HCT116 (cell line): Measurements from ENCODE around the gene TADA2B. TPM values are rescaled to one million over a fixed set of nuclear protein-coding genes. Genes with fewer than 3 reads are reported as not detected.

Source experiments
- ATAC-seq: fragments of 200-7000 bp; cut with Tn5 transposase; 2 replicates; pipeline ENCODE4 v1.9.1; 2020; ENCODE audit warnings: mild to moderate bottlenecking, moderate library complexity
- BruUV-seq: library from RNA; stranded (reverse); fragments of 400-500 nt; replicated peaks from 2 replicates; lab custom pipeline; 2021; lab: Mats Ljungman, UMichigan
- CTCF ChIA-PET: fragments of 300-600 bp; sonication (Branson Sonifier 250); formaldehyde crosslinking; loops from one replicate; lab custom pipeline; 2021; ENCODE audit warnings: antibody characterized with exemption; lab: Charles Lee
- POLR2A ChIA-PET: fragments of 300-600, 350-600 bp; sonication (Branson Sonifier 250); formaldehyde crosslinking; loops from one replicate; lab custom pipeline; 2021; ENCODE audit warnings: antibody characterized with exemption; lab: Charles Lee
- RAD21 ChIA-PET, 2 experiments: fragments of 300-600 bp; sonication (Branson Sonifier 250); formaldehyde crosslinking; loops; one replicate each; lab custom pipeline; 2023; ENCODE audit warnings: low total read pairs in 2 of 2; ENCODE audit not compliant: uncharacterized antibody in 2 of 2, unreplicated experiment in 2 of 2, low non-redundant PET in 1 of 2; lab: Charles Lee
- DNase-seq: peaks from one replicate; pipeline ENCODE4 v3.0.0-alpha.2; 2010; ENCODE audit warnings: low read depth, low spot score
- H2AFZ ChIP-seq: fragments of 200-600 bp; shearing (Covaris generic), sonication (generic); 2 replicates; pipeline ENCODE4 v1.6.1; 2017; ENCODE audit warnings: low read depth, mixed run types, mixed read lengths, antibody characterized with exemption, low read length; ENCODE audit not compliant: poor library complexity, severe bottlenecking
- H3K27ac ChIP-seq: 2 replicates; pipeline ENCODE4 v1.5.1; 2012; ENCODE audit warnings: low read depth, low read length
- H3K27me3 ChIP-seq: fragments of 200-600 bp; sonication (generic); 2 replicates; pipeline ENCODE4 v1.6.1; 2016; ENCODE audit warnings: mixed run types, low read length, mixed read lengths; ENCODE audit not compliant: insufficient read depth
- H3K36me3 ChIP-seq, 2 experiments: fragments of 200-500 bp in 1 of 2; fragments of 200-600 bp in 1 of 2; sonication (Bioruptor generic) in 1 of 2; sonication (generic) in 1 of 2; 2 replicates each; pipeline versions ENCODE4 v1.5.1 to v1.6.1; 2014 to 2016; ENCODE audit warnings: low read length in 2 of 2, inconsistent platforms in 1 of 2, mixed read lengths in 1 of 2, mixed run types in 1 of 2; ENCODE audit not compliant: insufficient read depth in 2 of 2, control insufficient read depth in 1 of 2
- H3K4me1 ChIP-seq, 2 experiments: fragments of 200-600 bp in 1 of 2; sonication (generic) in 1 of 2; 2 replicates each; pipeline versions ENCODE4 v1.5.1 to v1.6.1; 2012 to 2017; ENCODE audit warnings: low read length in 2 of 2, inconsistent platforms in 1 of 2, mild to moderate bottlenecking in 1 of 2, mixed read lengths in 1 of 2, mixed run types in 1 of 2, moderate library complexity in 1 of 2; ENCODE audit not compliant: insufficient read depth in 2 of 2, control insufficient read depth in 1 of 2
- H3K4me2 ChIP-seq: fragments of 200-600 bp; sonication (generic); 2 replicates; pipeline ENCODE4 v1.6.1; 2017; ENCODE audit warnings: mixed run types, low read length, mixed read lengths
- H3K4me3 ChIP-seq, 2 experiments: fragments of 200-600 bp in 1 of 2; sonication (generic) in 1 of 2; replicated peaks in 1 of 2; 2 replicates each; pipeline ENCODE4 v1.5.1; 2011 to 2016; ENCODE audit warnings: low read length in 2 of 2, control low read depth in 1 of 2, low read depth in 1 of 2, mild to moderate bottlenecking in 1 of 2, mixed read lengths in 1 of 2, mixed run types in 1 of 2
- H3K79me2 ChIP-seq: fragments of 200-600 bp; sonication (generic); 2 replicates; pipeline ENCODE4 v1.6.1; 2017; ENCODE audit warnings: mild to moderate bottlenecking, mixed run types, low read length, moderate library complexity, mixed read lengths; ENCODE audit not compliant: insufficient read depth
- H3K9ac ChIP-seq: fragments of 200-600 bp; sonication (generic); 2 replicates; pipeline ENCODE4 v1.6.1; 2016; ENCODE audit warnings: low read length, mixed read lengths
- H3K9me2 ChIP-seq: fragments of 200-600 bp; sonication (generic), shearing (Covaris generic); 2 replicates; pipeline ENCODE4 v1.6.1; 2017; ENCODE audit warnings: mixed run types, mild to moderate bottlenecking, moderate library complexity; ENCODE audit not compliant: insufficient read depth
- H3K9me3 ChIP-seq, 2 experiments: fragments of 200-500 bp in 1 of 2; fragments of 200-600 bp in 1 of 2; sonication (Bioruptor generic) in 1 of 2; sonication (generic) in 1 of 2; 2 replicates each; pipeline ENCODE4 v1.6.1; 2014 to 2017; ENCODE audit warnings: low read length in 2 of 2, mixed read lengths in 2 of 2, inconsistent platforms in 1 of 2, low read depth in 1 of 2, mild to moderate bottlenecking in 1 of 2, mixed run types in 1 of 2, moderate library complexity in 1 of 2; ENCODE audit not compliant: control insufficient read depth in 1 of 2, insufficient read depth in 1 of 2
- H4K20me1 ChIP-seq: fragments of 200-600 bp; sonication (generic), shearing (Covaris generic); 2 replicates; pipeline ENCODE4 v1.6.1; 2017; ENCODE audit warnings: mixed run types, mild to moderate bottlenecking, moderate library complexity; ENCODE audit not compliant: insufficient read depth
- ATF3 ChIP-seq: IDR thresholded peaks from 2 replicates; pipeline ENCODE4 v1.6.1; 2012
- CTCF ChIP-seq, 3 experiments: fragments of 200-600 bp in 1 of 3; sonication (generic) in 1 of 3; IDR thresholded peaks in 2 of 3; conservative IDR thresholded peaks in 1 of 3; 2 replicates each; pipeline ENCODE4 v1.5.1; 2012 to 2017; ENCODE audit warnings: low read depth in 2 of 3, low read length in 2 of 3, antibody characterized with exemption in 1 of 3, borderline replicate concordance in 1 of 3, control low read depth in 1 of 3, mild to moderate bottlenecking in 1 of 3, mixed read lengths in 1 of 3, mixed run types in 1 of 3, moderate library complexity in 1 of 3; ENCODE audit not compliant: insufficient read depth in 1 of 3
- EGR1 ChIP-seq: IDR thresholded peaks from 2 replicates; pipeline ENCODE4 v1.6.1; 2012; ENCODE audit warnings: low read depth
- ELF1 ChIP-seq: IDR thresholded peaks from 2 replicates; pipeline ENCODE4 v1.6.1; 2012; ENCODE audit warnings: low read depth, borderline replicate concordance
- EZH2 ChIP-seq: fragments of 200-600 bp; sonication (generic); IDR thresholded peaks from 2 replicates; pipeline ENCODE4 v1.6.1; 2017; ENCODE audit warnings: antibody characterized with exemption, mixed run types
- EZH2phosphoT487 ChIP-seq: fragments of 200-600 bp; IDR thresholded peaks from 2 replicates; pipeline ENCODE4 v1.6.1; 2018; ENCODE audit warnings: antibody characterized with exemption, borderline replicate concordance
- JUND ChIP-seq: IDR thresholded peaks from 2 replicates; pipeline ENCODE4 v1.6.1; 2012
- POLR2A ChIP-seq: IDR thresholded peaks from 2 replicates; pipeline ENCODE4 v1.7.0; 2011; ENCODE audit warnings: borderline replicate concordance; ENCODE audit not compliant: insufficient read depth, insufficient read length; ENCODE audit errors: extremely low read depth
- POLR2AphosphoS5 ChIP-seq: IDR thresholded peaks from 2 replicates; pipeline ENCODE4 v1.6.1; 2011; ENCODE audit warnings: mild to moderate bottlenecking, low read depth, low read length, moderate library complexity
- SRF ChIP-seq: IDR thresholded peaks from 2 replicates; pipeline ENCODE4 v1.6.1; 2012; ENCODE audit warnings: low read depth
- TCF7L2 ChIP-seq: IDR thresholded peaks from 2 replicates; pipeline ENCODE4 v1.7.0; 2011; ENCODE audit warnings: borderline replicate concordance, inconsistent platforms; ENCODE audit not compliant: insufficient read depth, insufficient read length; ENCODE audit errors: extremely low read depth
- YY1 ChIP-seq: IDR thresholded peaks from 2 replicates; pipeline ENCODE4 v1.6.1; 2011; ENCODE audit warnings: low read length, low read depth, moderate library complexity, mild to moderate bottlenecking; ENCODE audit not compliant: insufficient replicate concordance; ENCODE audit errors: extremely low read depth
- ZBTB33 ChIP-seq: IDR thresholded peaks from 2 replicates; pipeline ENCODE4 v1.6.1; 2011; ENCODE audit warnings: mild to moderate bottlenecking, low read length, moderate library complexity; ENCODE audit not compliant: insufficient replicate concordance; ENCODE audit errors: extremely low read depth
- intact Hi-C: fragments of 100-400 bp; cut with micrococcal nuclease; formaldehyde crosslinking; loops from 2 replicates; pipeline ENCODE4 v1.10.0; 2022
- total RNA-seq: library from RNA; stranded (reverse); gene quantifications from one replicate; pipeline ENCODE4 v1.2.1, GENCODE V29; 2021; ENCODE audit not compliant: unreplicated experiment
- TF ChIP-seq, protein P1 (sequence below): IDR thresholded peaks from 2 replicates; pipeline ENCODE4 v1.6.1; 2012

Gene TADA2B
- total RNA-seq, 1 experiment from 2014 or later: 13.4 TPM

DNA sequence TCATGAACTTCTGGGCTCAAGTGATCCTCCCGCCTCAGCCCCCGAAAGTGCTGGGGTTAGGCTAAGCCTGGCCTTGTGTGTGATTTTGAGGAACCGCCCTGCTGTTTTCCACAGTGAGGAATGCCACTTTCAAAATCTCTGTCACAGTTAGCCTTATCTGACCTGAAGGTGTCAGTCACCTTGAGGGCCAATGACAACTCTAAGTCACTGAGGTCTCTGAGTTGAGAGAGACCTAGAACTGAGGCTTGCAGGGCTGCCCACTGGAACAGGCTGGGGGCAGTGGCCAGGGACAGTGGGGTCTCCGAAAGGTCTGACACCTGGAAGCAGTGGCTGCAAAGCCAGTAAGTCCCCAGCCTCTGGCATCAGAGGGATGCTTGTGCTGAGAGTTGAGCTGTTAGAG is 6.1 kb downstream of the TADA2B start:
- BruUV-seq: no TSS peak
- H4K20me1 ChIP-seq: no peaks in the 10 kb centered on the region
- no peak overlapping the region for H3K4me3 ChIP-seq
- intact Hi-C loops: no loop called here
- no peak for TF ChIP-seq ELF1
- peaks cover 6 to 7% of the 10 kb centered on the region in 2 experiments; a peak in 2 of 4 replicates for H3K4me1 ChIP-seq
- H3K27ac ChIP-seq: no peak overlapping the region
- no peaks in the 10 kb centered on the region for H3K9me3 ChIP-seq
- H3K9ac ChIP-seq: no peak overlapping the region
- 0 out of 4 replicates have a peak, but pooled peaks cover 0 to 6% of the 10 kb centered on the region in 2 experiments for H3K36me3 ChIP-seq
- no peak for ATAC-seq
- no peak overlapping the region for H3K4me2 ChIP-seq
- POLR2A ChIA-PET: no interaction called here
- no peaks in the 10 kb centered on the region for H3K27me3 ChIP-seq
- no peak for DNase-seq
- peaks cover 50% of the 10 kb centered on the region for H3K79me2 ChIP-seq
- RAD21 ChIA-PET: no interaction called here
- H3K9me2 ChIP-seq: no peaks in the 10 kb centered on the region
- no peak overlapping the region for H2AFZ ChIP-seq
- CTCF ChIA-PET: no interaction called here

GRCh38 chr4:7049739-7050138 is 6.6 kb downstream of the TADA2B start:
- no peak overlapping the region for H3K4me3 ChIP-seq
- no peaks in the 10 kb centered on the region for H4K20me1 ChIP-seq
- ChIA-PET CTCF (no interaction called here), RAD21 (no interaction called here), POLR2A (no interaction called here)
- H3K27me3 ChIP-seq: no peaks in the 10 kb centered on the region
- no peak for DNase-seq
- H3K79me2 ChIP-seq: peaks cover 45% of the 10 kb centered on the region
- H3K4me1 ChIP-seq: peaks cover 1 to 3% of the 10 kb centered on the region in 2 experiments; a peak in 2 of 4 replicates
- no peaks in the 10 kb centered on the region for H3K9me3 ChIP-seq
- no peaks in the 10 kb centered on the region for H3K9me2 ChIP-seq
- intact Hi-C loops: no loop called here
- ATAC-seq: no peak
- H3K27ac ChIP-seq: no peak overlapping the region
- H3K4me2 ChIP-seq: no peak overlapping the region
- no peak overlapping the region for H3K9ac ChIP-seq
- no TSS peak for BruUV-seq
- no peak overlapping the region for H2AFZ ChIP-seq
- 0 out of 4 replicates have a peak, but pooled peaks cover 2 to 6% of the 10 kb centered on the region in 2 experiments for H3K36me3 ChIP-seq
- no peak for TF ChIP-seq JUND
- TF ChIP-seq POLR2A: no peak
- no peak for TF ChIP-seq EZH2
- no peak for TF ChIP-seq ELF1
- TF ChIP-seq TCF7L2: no peak
- no peak for TF ChIP-seq SRF
- TF ChIP-seq, protein P1, sequence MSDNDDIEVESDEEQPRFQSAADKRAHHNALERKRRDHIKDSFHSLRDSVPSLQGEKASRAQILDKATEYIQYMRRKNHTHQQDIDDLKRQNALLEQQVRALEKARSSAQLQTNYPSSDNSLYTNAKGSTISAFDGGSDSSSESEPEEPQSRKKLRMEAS: no peak
- TF ChIP-seq YY1: no peak
- no peak for TF ChIP-seq EGR1
- TF ChIP-seq ATF3: no peak
- no peak for TF ChIP-seq POLR2AphosphoS5
- TF ChIP-seq ZBTB33: no peak
- TF ChIP-seq EZH2phosphoT487: no peak
- no peak for TF ChIP-seq CTCF (IDR thresholded peaks at IDR 0.05 in 2 of 3, conservative IDR thresholded peaks at IDR 0.05 in 1 of 3; ENCODE audit: borderline replicate concordance in 1 of 3, insufficient read depth in 1 of 3, low read depth in 2 of 3, low read length in 2 of 3)
